SU-DHL-6 (cell line): ENCODE measurements around the gene S100A14.

Experiments
- H2AFZ ChIP-seq: fragments of 200-600 bp; sonication (generic); 2 replicates; pipeline ENCODE4 v1.6.1; 2014; ENCODE audit warnings: low read depth, mild to moderate bottlenecking, moderate library complexity, mixed read lengths, antibody characterized with exemption, low read length; ENCODE audit not compliant: severe bottlenecking
- H3F3A ChIP-seq: fragments of 200-600 bp; shearing (Covaris generic); 2 replicates; pipeline ENCODE4 v1.6.0; 2016; ENCODE audit warnings: antibody characterized with exemption, mild to moderate bottlenecking; ENCODE audit not compliant: insufficient read depth
- H3K27ac ChIP-seq: fragments of 200-600 bp; sonication (generic); 2 replicates; pipeline ENCODE4 v1.5.1; 2016; ENCODE audit warnings: low read depth, mild to moderate bottlenecking, low read length, moderate library complexity, mixed read lengths
- H3K27me3 ChIP-seq: fragments of 200-600 bp; sonication (generic), shearing (Covaris generic); 2 replicates; pipeline ENCODE4 v1.6.0; 2014; ENCODE audit warnings: mild to moderate bottlenecking, low read length
- H3K36me3 ChIP-seq: fragments of 200-600 bp; sonication (generic); 2 replicates; pipeline ENCODE4 v1.6.1; 2014; ENCODE audit warnings: mild to moderate bottlenecking, low read length, mixed read lengths
- H3K4me2 ChIP-seq: fragments of 300-600, 200-600 bp; shearing (Covaris generic), sonication (generic); 2 replicates; pipeline ENCODE4 v1.6.0; 2014; ENCODE audit warnings: low read length, low read depth, mild to moderate bottlenecking; ENCODE audit not compliant: poor library complexity, severe bottlenecking
- H3K4me3 ChIP-seq: fragments of 200-600 bp; sonication (generic); 2 replicates; pipeline ENCODE4 v1.5.1; 2014; ENCODE audit warnings: antibody characterized with exemption, low read length, mild to moderate bottlenecking, mixed read lengths; ENCODE audit not compliant: insufficient read depth, poor library complexity, severe bottlenecking
- H3K79me2 ChIP-seq: fragments of 200-600 bp; sonication (generic); 2 replicates; pipeline ENCODE4 v1.6.1; 2014; ENCODE audit warnings: mild to moderate bottlenecking, low read length, moderate library complexity; ENCODE audit not compliant: insufficient read depth
- H3K9ac ChIP-seq: fragments of 200-600 bp; sonication (generic); 2 replicates; pipeline ENCODE4 v1.7.0; 2014; ENCODE audit warnings: mild to moderate bottlenecking, low read length
- H3K9me2 ChIP-seq: fragments of 200-600 bp; sonication (generic); replicated peaks from 2 replicates; pipeline ENCODE4 v1.6.1; 2014; ENCODE audit warnings: low read length; ENCODE audit not compliant: insufficient read depth
- H3K9me3 ChIP-seq: fragments of 200-600 bp; sonication (generic); 2 replicates; pipeline ENCODE4 v1.6.1; 2014; ENCODE audit warnings: low read length, mixed read lengths; ENCODE audit not compliant: insufficient read depth
- H4K20me1 ChIP-seq: fragments of 200-600 bp; sonication (generic); 2 replicates; pipeline ENCODE4 v1.6.1; 2014; ENCODE audit warnings: low read depth, mild to moderate bottlenecking, antibody characterized with exemption, low read length, moderate library complexity, mixed read lengths
- EZH2phosphoT487 ChIP-seq: fragments of 200-600 bp; sonication (generic), shearing (Covaris generic); conservative IDR thresholded peaks from 2 replicates; pipeline ENCODE4 v1.6.1; 2018; ENCODE audit warnings: mild to moderate bottlenecking, antibody characterized with exemption, low read length, moderate library complexity, mixed read lengths
- TF ChIP-seq, protein P1 (sequence below): fragments of 200-600 bp; sonication (generic); IDR thresholded peaks from one replicate; pipeline ENCODE4 v1.5.1; 2017; ENCODE audit warnings: antibody characterized with exemption, mild to moderate bottlenecking, low read length, moderate library complexity; ENCODE audit not compliant: insufficient read depth, poor library complexity, severe bottlenecking

S100A14 gene

GRCh38 chr1:153578936-153579335, 37.2 kb downstream of the S100A14 start:
- Histone ChIP-seq H3K4me2 (no peak overlapping the region), H3K9me3 (no peaks in the 10 kb centered on the region)

GRCh38 chr1:153578490-153578889, 37.6 kb downstream of the S100A14 start:
- Histone ChIP-seq H3F3A (no peaks in the 10 kb centered on the region), H2AFZ (no peak overlapping the region), H4K20me1 (no peaks in the 10 kb centered on the region), H3K9me2 (no peaks in the 10 kb centered on the region), H3K9ac (no peak overlapping the region), H3K79me2 (no peaks in the 10 kb centered on the region), H3K36me3 (no peaks in the 10 kb centered on the region), H3K27me3 (no peaks in the 10 kb centered on the region), H3K27ac (no peak overlapping the region), H3K9me3 (no peaks in the 10 kb centered on the region), H3K4me2 (no peak overlapping the region), H3K4me3 (no peak overlapping the region)
- TF ChIP-seq EZH2phosphoT487 = no peak
- TF ChIP-seq, protein P1, sequence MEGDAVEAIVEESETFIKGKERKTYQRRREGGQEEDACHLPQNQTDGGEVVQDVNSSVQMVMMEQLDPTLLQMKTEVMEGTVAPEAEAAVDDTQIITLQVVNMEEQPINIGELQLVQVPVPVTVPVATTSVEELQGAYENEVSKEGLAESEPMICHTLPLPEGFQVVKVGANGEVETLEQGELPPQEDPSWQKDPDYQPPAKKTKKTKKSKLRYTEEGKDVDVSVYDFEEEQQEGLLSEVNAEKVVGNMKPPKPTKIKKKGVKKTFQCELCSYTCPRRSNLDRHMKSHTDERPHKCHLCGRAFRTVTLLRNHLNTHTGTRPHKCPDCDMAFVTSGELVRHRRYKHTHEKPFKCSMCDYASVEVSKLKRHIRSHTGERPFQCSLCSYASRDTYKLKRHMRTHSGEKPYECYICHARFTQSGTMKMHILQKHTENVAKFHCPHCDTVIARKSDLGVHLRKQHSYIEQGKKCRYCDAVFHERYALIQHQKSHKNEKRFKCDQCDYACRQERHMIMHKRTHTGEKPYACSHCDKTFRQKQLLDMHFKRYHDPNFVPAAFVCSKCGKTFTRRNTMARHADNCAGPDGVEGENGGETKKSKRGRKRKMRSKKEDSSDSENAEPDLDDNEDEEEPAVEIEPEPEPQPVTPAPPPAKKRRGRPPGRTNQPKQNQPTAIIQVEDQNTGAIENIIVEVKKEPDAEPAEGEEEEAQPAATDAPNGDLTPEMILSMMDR = no peak

More at GRCh38 chr1:153578936-153579335, 37.2 kb downstream of the S100A14 start:
- no peaks in the 10 kb centered on the region for H4K20me1 ChIP-seq
- no peaks in the 10 kb centered on the region for H3F3A ChIP-seq
- no peak overlapping the region for H3K27ac ChIP-seq
- no peak overlapping the region for H3K9ac ChIP-seq
- no peaks in the 10 kb centered on the region for H3K79me2 ChIP-seq
- no peaks in the 10 kb centered on the region for H3K27me3 ChIP-seq
- no peak for TF ChIP-seq EZH2phosphoT487
- TF ChIP-seq, protein P1 = no peak
- H3K4me3 ChIP-seq = no peak overlapping the region
- no peak overlapping the region for H2AFZ ChIP-seq
- H3K9me2 ChIP-seq = no peaks in the 10 kb centered on the region
- H3K36me3 ChIP-seq = no peaks in the 10 kb centered on the region

- Histone ChIP-seq H4K20me1 (no peaks in the 10 kb centered on the region), H3K36me3 (no peaks in the 10 kb centered on the region), H3K9me3 (no peaks in the 10 kb centered on the region), H3K9ac (no peak overlapping the region), H3K27ac (no peak overlapping the region), H3K79me2 (no peaks in the 10 kb centered on the region), H3F3A (no peaks in the 10 kb centered on the region), H3K9me2 (no peaks in the 10 kb centered on the region), H3K4me2 (no peak overlapping the region), H3K27me3 (no peaks in the 10 kb centered on the region), H2AFZ (no peak overlapping the region), H3K4me3 (no peak overlapping the region)
- TF ChIP-seq EZH2phosphoT487 = no peak
- TF ChIP-seq, protein P1 = no peak
These were observed 38.5 kb downstream of the S100A14 start for GRCh38 chr1:153577624-153578051.
